Thymus (tissue), 11 donors: ENCODE data around the gene ITGB2. TPM values are rescaled to one million over a fixed set of nuclear protein-coding genes. Genes with fewer than 3 reads are reported as not detected.
A peak's percentile ranks its signal among the peaks of the same experiment; 100 is the strongest.

Source experiments
- DNase-seq, 9 donors: peaks; one replicate each; pipeline ENCODE4 v3.0.0-alpha.2; 2013; ENCODE audit warnings: low spot score in 9 of 9, low read depth in 6 of 9, missing footprints in 1 of 9
- H3K27ac ChIP-seq, 2 donors: one replicate each; pipeline ENCODE4 v1.5.1; 2013; ENCODE audit warnings: control low read depth in 1 of 2, low read depth in 1 of 2, low read length in 1 of 2, mild to moderate bottlenecking in 1 of 2, moderate library complexity in 1 of 2
- H3K27me3 ChIP-seq, 2 donors: one replicate each; pipeline ENCODE4 v1.5.1; 2013; ENCODE audit warnings: low read length in 1 of 2; ENCODE audit not compliant: control insufficient read depth in 2 of 2, insufficient read depth in 1 of 2
- H3K36me3 ChIP-seq, 2 donors: one replicate each; pipeline ENCODE4 v1.5.1; 2013; ENCODE audit warnings: low read length in 1 of 2, mild to moderate bottlenecking in 1 of 2, moderate library complexity in 1 of 2; ENCODE audit not compliant: control insufficient read depth in 2 of 2, insufficient read depth in 2 of 2
- H3K4me1 ChIP-seq, 2 donors: one replicate each; pipeline ENCODE4 v1.5.1; 2013; ENCODE audit warnings: low read length in 2 of 2; ENCODE audit not compliant: control insufficient read depth in 2 of 2, insufficient read depth in 2 of 2
- H3K4me3 ChIP-seq, 2 donors: one replicate each; pipeline ENCODE4 v1.5.1; 2013; ENCODE audit warnings: low read length in 2 of 2, control low read depth in 1 of 2, mild to moderate bottlenecking in 1 of 2
- H3K9me3 ChIP-seq, 2 donors: one replicate each; pipeline ENCODE4 v1.5.1; 2013; ENCODE audit warnings: low read length in 1 of 2, mild to moderate bottlenecking in 1 of 2; ENCODE audit not compliant: control insufficient read depth in 2 of 2, insufficient read depth in 1 of 2
- WGBS: extraction: QIAGEN DNeasy Blood & Tissue Kit; methylation state at CpG from one replicate; pipeline ENCODE4 v1.1.7; 2013; 5-methylcytosine and 5-hydroxymethylcytosine counted together
- polyA plus RNA-seq: library from polyadenylated mRNA; stranded (reverse); fragments of 200-250 nt; gene quantifications from one replicate; pipeline ENCODE4 v1.2.3, GENCODE V29; 2013
- total RNA-seq: library from RNA; stranded (reverse); fragments of 120-200 nt; gene quantifications from one replicate; pipeline ENCODE4 v1.2.4, GENCODE V29; 2013
- donor health status: healthy.

Gene ITGB2
- total and polyA plus RNA-seq, 2 donors = 104 to 134 TPM

DNA sequence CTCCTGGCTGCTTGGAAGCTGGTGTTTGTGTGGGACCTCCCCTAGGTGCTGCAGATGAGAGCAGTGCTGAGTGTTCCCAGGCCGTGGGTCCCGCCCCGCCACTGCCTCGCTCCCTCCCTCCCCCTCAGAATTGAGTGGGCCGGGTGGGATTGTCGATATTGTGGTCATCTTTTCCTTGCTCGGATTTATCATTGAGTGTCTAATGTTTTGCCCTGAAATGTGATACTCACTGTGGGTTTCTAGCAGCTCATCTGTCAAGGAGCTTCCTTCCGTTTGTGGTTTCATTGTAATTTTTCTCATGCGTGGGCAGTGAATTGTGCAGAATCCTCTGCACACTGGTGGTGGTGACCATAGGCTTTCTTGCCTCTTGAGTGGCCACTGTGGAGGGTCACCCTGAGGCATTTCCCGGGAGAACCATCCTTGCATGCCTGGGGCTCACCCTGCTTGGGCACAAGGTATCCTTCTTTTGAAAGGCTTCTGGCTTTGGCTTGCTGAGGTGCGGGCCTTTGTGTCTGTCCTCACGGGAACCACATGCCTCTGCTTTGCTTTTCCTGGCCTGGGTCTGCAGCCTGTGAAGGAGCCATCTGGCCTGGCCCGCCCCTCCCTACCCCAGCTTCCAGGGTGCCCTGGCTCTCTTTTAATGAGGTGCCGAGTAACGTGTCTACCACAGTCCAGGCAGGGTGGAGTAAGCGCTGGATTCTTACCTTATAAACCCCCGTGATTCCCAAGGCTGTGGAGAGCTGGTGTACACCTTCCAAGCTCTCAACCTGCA, 44.7 kb upstream of the ITGB2 start:
- no peak overlapping the region for H3K27ac ChIP-seq
- H3K36me3 ChIP-seq = peaks cover 24 to 45% of the 10 kb centered on the region in 2 donors
- DNase-seq = peak in 1 of 9 donors; percentile 14
- peaks cover 0 to 49% of the 10 kb centered on the region in 2 donors for H3K4me1 ChIP-seq
- no peaks in the 10 kb centered on the region for H3K27me3 ChIP-seq
- H3K9me3 ChIP-seq = no peaks in the 10 kb centered on the region
- no peak overlapping the region for H3K4me3 ChIP-seq
- 70% methylated on average over 17 of the region's 17 CpGs for WGBS

DNA sequence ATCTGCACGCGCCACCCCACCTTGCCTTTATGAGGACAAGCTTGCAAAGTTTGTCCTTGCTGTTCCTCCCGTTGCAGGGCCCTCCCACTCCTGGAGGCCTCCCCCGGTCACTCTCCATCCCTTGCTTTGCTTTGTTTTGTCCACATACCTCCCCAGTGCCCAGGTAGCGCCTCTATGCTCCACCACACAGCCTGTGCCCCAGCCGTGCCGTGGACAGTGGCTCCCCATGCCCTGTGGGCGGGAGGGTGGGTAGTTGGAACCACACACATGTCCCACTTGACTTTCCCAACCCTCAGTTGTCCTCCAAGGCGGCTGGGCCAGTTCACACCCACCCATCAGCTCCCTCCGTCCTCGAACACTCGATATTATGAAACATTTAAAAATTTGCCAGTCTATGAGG, 43.7 kb upstream of the ITGB2 start:
- 98% methylated on average over 12 of the region's 12 CpGs for WGBS
- peaks cover 0 to 40% of the 10 kb centered on the region in 2 donors for H3K4me1 ChIP-seq

DNA sequence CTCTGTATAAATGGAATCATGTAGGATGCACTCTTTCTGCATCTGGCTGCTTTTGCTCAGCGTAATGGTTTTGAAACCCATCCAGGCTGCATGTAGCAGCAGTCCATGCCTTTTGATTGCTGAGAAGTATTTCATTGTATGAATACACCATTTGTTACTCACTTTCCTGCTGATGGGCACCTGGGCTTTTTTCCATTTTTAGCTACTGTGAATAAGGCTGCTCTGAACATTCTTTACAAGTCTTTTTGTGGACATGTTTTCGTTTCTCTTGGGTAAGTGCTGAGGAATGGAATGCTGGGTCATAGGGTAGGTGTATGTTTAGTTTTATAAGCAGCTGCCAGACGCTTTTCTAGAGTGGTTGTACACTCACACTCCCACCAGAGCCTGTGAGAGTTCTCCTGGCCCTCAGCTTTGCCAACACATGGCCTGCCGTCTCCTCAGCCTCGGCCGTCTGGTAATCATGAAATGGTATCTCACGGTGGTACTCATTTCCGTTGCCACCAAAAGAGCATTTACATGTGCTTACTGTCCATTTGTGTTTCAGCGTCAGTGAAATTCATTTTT, 41.8 kb upstream of the ITGB2 start:
- no peak overlapping the region for H3K27ac ChIP-seq
- H3K9me3 ChIP-seq = peaks cover 0 to 3% of the 10 kb centered on the region in 2 donors
- H3K27me3 ChIP-seq = no peaks in the 10 kb centered on the region
- H3K4me1 ChIP-seq = peaks cover 0 to 27% of the 10 kb centered on the region in 2 donors
- H3K36me3 ChIP-seq = peaks cover 35 to 49% of the 10 kb centered on the region in 2 donors
- H3K4me3 ChIP-seq = no peak overlapping the region
- 98% methylated on average over 9 of the region's 9 CpGs for WGBS
- no peak for DNase-seq

More for the DNA sequence above, 43.7 kb upstream of the ITGB2 start:
- Histone ChIP-seq H3K9me3 (no peaks in the 10 kb centered on the region), H3K27ac (no peak overlapping the region), H3K27me3 (no peaks in the 10 kb centered on the region), H3K4me3 (no peak overlapping the region), H3K36me3 (peaks cover 31 to 45% of the 10 kb centered on the region in 2 donors)
- no peak for DNase-seq

DNA sequence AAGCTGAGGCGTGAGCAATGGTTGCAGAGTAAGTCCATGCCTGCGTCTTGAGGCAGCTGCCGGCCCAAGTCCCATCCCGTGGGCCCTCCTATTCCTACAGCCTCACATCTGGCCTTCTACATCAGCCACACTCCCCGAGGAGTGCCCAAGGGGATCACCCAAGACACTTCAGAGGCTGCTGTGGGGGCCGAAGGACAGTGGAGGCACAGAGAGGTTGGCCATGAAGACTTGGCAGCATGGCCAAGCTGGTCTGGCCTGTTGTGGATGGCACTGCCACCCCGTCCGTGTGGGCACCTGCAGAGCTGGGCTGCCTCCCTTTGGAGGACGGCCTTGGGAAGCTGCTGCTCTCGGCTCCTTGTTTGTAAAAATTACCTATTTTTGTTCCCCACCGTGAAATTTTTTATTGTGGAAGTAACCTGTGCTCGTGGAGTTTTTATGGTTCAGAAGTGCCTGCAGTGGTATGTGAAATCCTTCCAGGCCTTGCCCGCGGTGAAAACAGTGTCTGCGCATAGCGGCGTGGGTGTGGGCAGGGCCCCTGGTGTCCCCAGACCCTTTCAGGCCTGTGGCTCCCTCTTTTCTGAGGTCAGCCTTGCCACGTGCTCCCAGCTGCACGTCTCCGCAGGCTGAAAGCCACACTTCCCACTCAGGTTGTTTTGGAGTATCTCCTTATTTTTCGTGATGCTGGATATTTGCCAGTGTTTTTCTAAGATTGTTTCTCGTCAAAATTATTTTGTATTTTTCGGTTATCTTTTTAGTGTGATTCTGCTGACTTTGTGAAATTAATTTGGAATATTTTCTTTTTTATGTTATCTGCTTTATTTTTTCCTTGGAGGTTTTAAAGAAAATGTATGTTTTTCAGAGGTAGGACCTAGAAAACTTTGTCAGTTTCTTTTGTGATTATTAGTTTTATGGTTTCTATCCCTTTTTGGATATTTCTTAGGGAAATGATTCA, 39.7 kb upstream of the ITGB2 start:
- H3K27me3 ChIP-seq = no peaks in the 10 kb centered on the region
- H3K9me3 ChIP-seq = peaks cover 0 to 3% of the 10 kb centered on the region in 2 donors
- H3K27ac ChIP-seq = no peak overlapping the region
- peaks cover 0 to 7% of the 10 kb centered on the region in 2 donors for H3K4me1 ChIP-seq
- WGBS = 95% methylated on average over 23 of the region's 23 CpGs
- peaks cover 44 to 54% of the 10 kb centered on the region in 2 donors for H3K36me3 ChIP-seq
- H3K4me3 ChIP-seq = no peak overlapping the region
- no peak for DNase-seq

DNA sequence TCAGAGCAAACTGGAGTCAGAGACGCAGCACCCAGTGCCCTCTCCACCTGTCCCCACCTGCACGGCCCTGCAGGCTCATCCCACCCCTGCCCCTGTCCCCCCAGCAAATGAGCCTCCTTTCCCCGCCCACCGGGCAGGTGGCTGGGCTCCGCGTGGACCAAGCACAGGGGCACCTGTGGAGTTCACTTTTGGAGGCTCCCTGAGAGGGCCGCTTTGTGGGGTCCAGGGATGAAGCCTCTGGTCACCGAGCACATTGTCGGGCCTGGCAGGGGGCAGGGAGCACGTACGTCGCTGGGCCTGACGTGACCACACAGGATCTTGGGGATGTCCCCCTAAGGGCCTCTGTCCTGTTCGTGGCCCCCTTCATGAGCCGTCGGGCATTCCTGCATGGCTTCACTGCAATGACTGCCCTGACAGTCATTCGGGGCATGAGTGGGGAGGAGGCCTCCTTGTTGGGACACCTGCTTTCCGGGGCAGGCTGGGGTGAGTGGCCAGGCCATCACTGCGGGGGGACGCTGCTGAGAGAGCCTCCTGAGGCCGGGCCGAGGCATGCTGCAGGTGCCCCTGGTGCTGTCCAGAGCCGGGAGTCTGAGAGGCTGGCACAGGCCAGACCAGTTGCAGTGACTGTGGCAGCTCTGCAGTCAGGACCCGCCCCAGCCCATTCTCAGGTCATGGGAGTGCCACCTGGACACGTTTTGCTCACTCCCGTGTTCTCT, 38.8 kb upstream of the ITGB2 start:
- Histone ChIP-seq H3K36me3 (peaks cover 50 to 55% of the 10 kb centered on the region in 2 donors), H3K27me3 (no peaks in the 10 kb centered on the region), H3K4me3 (no peak overlapping the region), H3K9me3 (peaks cover 0 to 3% of the 10 kb centered on the region in 2 donors), H3K4me1 (no peaks in the 10 kb centered on the region), H3K27ac (no peak overlapping the region)
- no peak for DNase-seq
- WGBS = 97% methylated on average over 26 of the region's 26 CpGs

GRCh38 chr21:44958471-44959191, 37.9 kb upstream of the ITGB2 start:
- Histone ChIP-seq H3K36me3 (peaks cover 54 to 61% of the 10 kb centered on the region in 2 donors), H3K27me3 (no peaks in the 10 kb centered on the region), H3K4me1 (no peaks in the 10 kb centered on the region), H3K9me3 (peaks cover 0 to 3% of the 10 kb centered on the region in 2 donors), H3K4me3 (no peak overlapping the region), H3K27ac (no peak overlapping the region)
- DNase-seq = no peak
- WGBS = 93% methylated on average over 28 of the region's 28 CpGs

DNA sequence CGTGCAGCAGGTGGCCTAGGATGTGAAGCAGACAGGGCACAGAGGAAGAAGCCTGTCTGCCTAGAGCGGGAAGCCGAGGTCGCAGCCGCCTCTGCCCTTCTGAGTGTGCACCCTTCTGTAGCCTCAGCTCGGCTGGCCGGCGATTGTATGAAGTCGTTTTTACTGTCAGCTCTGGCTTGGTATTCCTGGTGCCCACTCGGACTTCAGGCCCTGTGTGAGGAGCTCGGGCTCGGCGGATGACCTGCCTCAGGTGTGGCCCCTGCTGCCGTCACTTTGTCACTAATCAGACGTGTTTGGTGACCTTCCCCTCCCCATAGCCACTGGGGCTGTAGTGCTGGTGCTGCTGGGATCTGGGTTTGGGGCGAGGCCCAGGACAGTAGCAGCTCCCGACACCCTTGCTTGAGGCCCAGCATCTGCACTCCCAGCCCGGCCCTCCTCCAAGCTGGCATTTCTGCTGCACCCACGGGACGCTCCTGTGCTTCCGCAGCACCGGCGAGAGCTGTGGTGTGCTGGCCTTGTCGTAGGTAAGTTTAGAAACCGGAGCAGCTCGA, 37.3 kb upstream of the ITGB2 start:
- Histone ChIP-seq H3K9me3 (peaks cover 0 to 3% of the 10 kb centered on the region in 2 donors), H3K27me3 (no peaks in the 10 kb centered on the region), H3K27ac (no peak overlapping the region), H3K4me3 (no peak overlapping the region), H3K36me3 (peaks cover 54 to 64% of the 10 kb centered on the region in 2 donors), H3K4me1 (no peaks in the 10 kb centered on the region)
- DNase-seq = no peak
- 97% methylated on average over 26 of the region's 26 CpGs for WGBS
